Stimulated activated CD4-positive, alpha-beta T cell treated with anti-CD3 and anti-CD28 coated beads, Interleukin-4, amount 100 ng/mL, for 24 hours (primary cell): ENCODE results near the gene ZNF366.

Source experiments
- DNase-seq: peaks from one replicate; pipeline ENCODE4 v3.0.0-alpha.2; 2020

The ZNF366 gene

GRCh38 chr5:72518001-72518683 is 10.9 kb upstream of the ZNF366 start:
- DNase-seq, result no peak

- no peak for DNase-seq
Measured at GRCh38 chr5:72516916-72517315, 9.7 kb upstream of the ZNF366 start.

- no peak for DNase-seq
Measured at GRCh38 chr5:72515211-72515610, 8.0 kb upstream of the ZNF366 start.

GRCh38 chr5:72512593-72512860 is 5.3 kb upstream of the ZNF366 start:
- DNase-seq, result no peak

- DNase-seq, result no peak
Measured at GRCh38 chr5:72511774-72512592, 4.8 kb upstream of the ZNF366 start.

- no peak for DNase-seq
Measured at GRCh38 chr5:72511366-72511765, 4.2 kb upstream of the ZNF366 start.

GRCh38 chr5:72510610-72511181 is 3.5 kb upstream of the ZNF366 start:
- no peak for DNase-seq

- no peak for DNase-seq
Measured at GRCh38 chr5:72509401-72509800, 2.2 kb upstream of the ZNF366 start.

- DNase-seq, result no peak
Measured at GRCh38 chr5:72508241-72509170, 1.3 kb upstream of the ZNF366 start.

- DNase-seq, result no peak
Measured at GRCh38 chr5:72507907-72508238, 663 bp upstream of the ZNF366 start.

GRCh38 chr5:72506158-72506549 is 1.1 kb downstream of the ZNF366 start:
- DNase-seq, result no peak

- DNase-seq, result no peak
Measured at GRCh38 chr5:72505539-72506157, 1.6 kb downstream of the ZNF366 start.

- no peak for DNase-seq
Measured at GRCh38 chr5:72505016-72505415, 2.2 kb downstream of the ZNF366 start.

GRCh38 chr5:72503888-72504491 is 3.2 kb downstream of the ZNF366 start:
- no peak for DNase-seq

GRCh38 chr5:72501488-72501887 is 5.7 kb downstream of the ZNF366 start:
- no peak for DNase-seq

- no peak for DNase-seq
Measured at GRCh38 chr5:72499730-72500129, 7.5 kb downstream of the ZNF366 start.

- DNase-seq, result no peak
Measured at GRCh38 chr5:72499090-72499489, 8.1 kb downstream of the ZNF366 start.

- DNase-seq, result no peak
Measured at GRCh38 chr5:72498284-72498683, 8.9 kb downstream of the ZNF366 start.

- DNase-seq, result no peak
Measured at GRCh38 chr5:72497823-72498222, 9.4 kb downstream of the ZNF366 start.

- DNase-seq, result no peak
Measured at GRCh38 chr5:72495410-72495809, 11.8 kb downstream of the ZNF366 start.

- no peak for DNase-seq
Measured at GRCh38 chr5:72494623-72495124, 12.5 kb downstream of the ZNF366 start.

GRCh38 chr5:72489536-72489935 is 17.7 kb downstream of the ZNF366 start:
- no peak for DNase-seq
